GM12873 (cell line): Measurements from ENCODE around the gene SNRK.

ENCODE experiments used
- TF ChIP-seq, protein P1 (sequence below): IDR thresholded peaks from 2 replicates; pipeline ENCODE4 v1.5.1; 2012; ENCODE audit warnings: low read depth, mild to moderate bottlenecking, moderate library complexity, low read length, control low read depth; ENCODE audit not compliant: insufficient read depth; ENCODE audit errors: missing control alignments

The SNRK gene

DNA sequence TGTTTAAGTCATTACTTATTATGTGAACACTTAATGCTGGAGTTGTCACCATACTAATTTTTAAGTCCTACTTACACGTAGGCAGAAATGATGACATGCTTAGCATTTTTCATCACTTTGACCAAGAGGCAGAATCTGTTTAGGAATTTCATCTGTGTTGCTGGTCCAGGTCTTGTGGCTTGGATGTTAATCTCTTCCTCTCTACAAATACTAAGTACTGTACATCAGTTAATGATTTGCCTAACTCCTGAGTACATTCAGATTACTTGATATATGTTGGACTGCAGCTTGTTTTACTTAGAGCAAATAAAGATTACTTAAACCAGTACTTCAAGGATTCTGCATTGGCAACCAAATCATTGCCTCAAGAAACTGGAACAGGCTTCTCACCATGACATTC, 8.6 kb downstream of the SNRK start:
- TF ChIP-seq, protein P1, sequence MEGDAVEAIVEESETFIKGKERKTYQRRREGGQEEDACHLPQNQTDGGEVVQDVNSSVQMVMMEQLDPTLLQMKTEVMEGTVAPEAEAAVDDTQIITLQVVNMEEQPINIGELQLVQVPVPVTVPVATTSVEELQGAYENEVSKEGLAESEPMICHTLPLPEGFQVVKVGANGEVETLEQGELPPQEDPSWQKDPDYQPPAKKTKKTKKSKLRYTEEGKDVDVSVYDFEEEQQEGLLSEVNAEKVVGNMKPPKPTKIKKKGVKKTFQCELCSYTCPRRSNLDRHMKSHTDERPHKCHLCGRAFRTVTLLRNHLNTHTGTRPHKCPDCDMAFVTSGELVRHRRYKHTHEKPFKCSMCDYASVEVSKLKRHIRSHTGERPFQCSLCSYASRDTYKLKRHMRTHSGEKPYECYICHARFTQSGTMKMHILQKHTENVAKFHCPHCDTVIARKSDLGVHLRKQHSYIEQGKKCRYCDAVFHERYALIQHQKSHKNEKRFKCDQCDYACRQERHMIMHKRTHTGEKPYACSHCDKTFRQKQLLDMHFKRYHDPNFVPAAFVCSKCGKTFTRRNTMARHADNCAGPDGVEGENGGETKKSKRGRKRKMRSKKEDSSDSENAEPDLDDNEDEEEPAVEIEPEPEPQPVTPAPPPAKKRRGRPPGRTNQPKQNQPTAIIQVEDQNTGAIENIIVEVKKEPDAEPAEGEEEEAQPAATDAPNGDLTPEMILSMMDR: no peak

DNA sequence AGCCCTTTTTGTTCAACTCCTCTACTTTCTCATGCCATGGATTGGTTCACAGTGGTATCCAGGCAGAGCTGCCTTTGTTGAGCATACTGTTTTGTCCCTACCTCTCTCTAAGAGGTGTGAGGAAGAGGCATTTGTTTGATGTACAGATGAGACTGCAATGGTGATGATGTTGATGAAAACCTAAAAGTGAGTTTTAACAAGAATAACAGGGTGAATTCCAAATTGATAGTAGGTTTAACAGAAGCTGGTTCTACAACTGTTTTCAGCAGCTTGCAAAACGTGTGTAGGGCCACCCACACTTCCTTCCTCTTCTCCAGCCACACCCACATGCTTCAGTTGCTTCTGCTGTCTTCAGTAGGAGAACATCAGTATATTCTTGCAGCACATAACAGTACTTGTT, 10.2 kb downstream of the SNRK start:
- TF ChIP-seq, protein P1: no peak

DNA sequence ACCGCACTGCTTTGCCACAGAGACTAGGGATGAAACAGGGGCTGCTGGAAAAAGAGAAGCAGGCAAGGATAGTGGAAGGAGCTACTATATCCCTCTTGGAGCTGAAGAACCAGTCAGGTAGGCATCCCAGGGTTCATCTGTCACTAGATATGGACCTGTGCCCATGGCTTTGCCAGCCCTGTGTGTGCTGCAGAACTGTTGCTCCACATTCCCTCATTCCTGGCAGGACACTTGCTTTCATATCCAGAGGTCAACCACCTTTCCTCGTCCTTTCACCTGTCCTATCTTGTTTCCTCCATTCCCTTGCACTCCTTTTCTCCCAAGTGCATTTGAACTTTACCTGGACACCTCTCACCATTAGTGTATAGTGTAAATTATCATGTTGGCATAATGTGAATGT, 12.0 kb downstream of the SNRK start:
- TF ChIP-seq, protein P1: no peak

DNA sequence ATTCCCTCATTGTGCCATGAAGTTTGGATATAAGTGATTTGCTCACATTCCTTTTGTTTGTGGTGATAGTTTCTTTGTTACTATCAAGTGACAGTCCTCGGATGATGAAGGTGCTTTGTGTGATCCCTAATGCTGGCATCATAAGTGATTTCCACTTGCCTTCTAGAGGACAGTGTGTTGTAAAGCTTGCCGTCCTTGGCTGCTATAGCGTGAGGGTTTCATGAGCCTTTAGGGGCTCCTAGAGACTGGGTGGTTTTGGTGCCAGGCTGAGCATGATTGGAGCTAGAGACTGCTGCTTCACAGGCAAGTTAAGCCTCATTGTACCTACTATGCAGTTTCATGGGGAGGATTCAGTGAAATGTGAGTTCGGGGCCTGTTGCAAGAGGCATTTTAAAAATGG, 12.4 kb downstream of the SNRK start:
- TF ChIP-seq, protein P1: no peak

DNA sequence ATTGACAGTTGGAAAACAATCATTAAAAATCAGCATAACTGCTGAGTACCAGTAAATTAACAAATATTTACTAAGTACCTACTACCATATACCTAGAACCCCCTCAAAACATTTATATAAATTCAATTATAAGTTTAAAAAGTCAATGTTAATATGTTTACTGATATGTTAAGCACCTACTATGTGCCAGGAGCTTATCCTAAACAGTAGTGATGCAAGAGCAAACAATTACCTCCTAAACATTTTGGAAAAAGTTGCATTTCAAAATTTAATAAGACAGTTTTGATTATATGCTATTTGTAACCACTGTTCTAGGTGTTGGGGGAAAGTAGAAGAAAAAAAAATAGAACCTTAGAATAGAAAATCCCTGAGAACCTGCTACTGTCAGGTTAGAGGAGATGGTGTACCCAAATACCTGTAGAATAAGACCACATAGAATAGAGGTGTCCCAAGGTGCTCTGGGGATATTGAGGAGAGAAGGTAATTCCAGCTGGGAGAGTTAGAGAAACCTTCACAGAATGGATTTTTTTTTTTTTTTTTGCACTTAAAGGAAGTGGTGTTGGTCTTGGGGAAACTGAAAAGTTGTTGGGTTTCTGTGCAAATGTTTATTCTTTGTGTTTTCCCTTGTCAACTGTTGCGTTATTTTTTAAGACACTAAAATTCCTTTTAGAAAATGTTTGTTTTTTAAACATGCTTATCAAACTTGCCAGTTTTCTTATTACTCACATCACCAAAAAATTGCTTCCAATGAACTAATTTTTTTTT, 16.0 kb downstream of the SNRK start:
- TF ChIP-seq, protein P1: no peak

DNA sequence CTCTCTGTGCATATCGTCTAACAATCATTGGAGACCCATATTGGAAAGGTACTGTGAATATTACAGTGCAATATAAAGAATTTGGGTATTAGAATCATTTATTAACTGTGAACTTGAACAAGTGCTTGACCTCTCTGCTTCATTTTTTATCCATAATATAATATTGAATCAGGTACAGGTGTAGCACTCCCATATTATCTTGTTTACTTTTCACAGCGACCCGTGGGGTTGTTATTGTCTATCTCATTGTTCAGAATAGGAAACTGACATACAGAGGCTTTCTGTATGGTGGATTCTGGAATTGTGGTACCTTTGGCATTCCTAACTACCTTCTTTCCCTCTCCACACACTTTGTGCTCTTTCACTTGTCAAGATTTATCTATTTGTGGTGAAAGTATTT, 17.8 kb downstream of the SNRK start:
- TF ChIP-seq, protein P1: no peak

DNA sequence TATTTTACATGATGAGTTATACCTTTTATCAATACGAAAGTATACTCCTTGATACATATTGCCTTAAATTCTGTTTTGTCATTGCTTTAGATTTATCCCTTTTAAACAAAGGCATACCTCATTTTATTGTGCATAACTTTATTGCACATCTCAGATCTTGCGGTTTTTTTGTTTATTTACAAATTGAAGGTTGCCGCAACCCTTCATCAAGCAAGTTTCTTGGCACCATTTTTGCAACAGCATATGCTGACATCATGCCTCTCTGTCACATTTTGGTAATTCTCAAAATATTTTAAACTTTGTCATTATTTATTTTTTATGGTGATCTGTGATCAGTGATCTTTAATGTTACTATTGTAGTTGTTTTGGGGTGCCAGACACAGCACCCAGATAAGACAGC, 20.9 kb downstream of the SNRK start:
- TF ChIP-seq, protein P1: no peak
